GM10847 (cell line): Measurements from ENCODE around the gene G6PC2.

ENCODE experiments used
- POLR2A ChIP-seq: IDR thresholded peaks from 2 replicates; pipeline ENCODE4 v1.6.1; 2011; ENCODE audit not compliant: insufficient read length; ENCODE audit errors: extremely low read depth

The G6PC2 gene

GRCh38 chr2:168930242-168930641 lies 29.2 kb downstream of the G6PC2 start:
- no peak for TF ChIP-seq POLR2A

- TF ChIP-seq POLR2A, result no peak
Observed at GRCh38 chr2:168934826-168935225, 33.7 kb downstream of the G6PC2 start.

- TF ChIP-seq POLR2A, result no peak
Observed at GRCh38 chr2:168935810-168936581, 34.9 kb downstream of the G6PC2 start.

GRCh38 chr2:168939061-168939460 lies 38.0 kb downstream of the G6PC2 start:
- TF ChIP-seq POLR2A, result no peak

- no peak for TF ChIP-seq POLR2A
Observed at GRCh38 chr2:168939918-168940317, 38.8 kb downstream of the G6PC2 start.

- TF ChIP-seq POLR2A, result no peak
Observed at GRCh38 chr2:168941297-168941696, 40.2 kb downstream of the G6PC2 start.

GRCh38 chr2:168944065-168944464 lies 43.0 kb downstream of the G6PC2 start:
- no peak for TF ChIP-seq POLR2A

GRCh38 chr2:168945508-168945907 lies 44.4 kb downstream of the G6PC2 start:
- TF ChIP-seq POLR2A, result no peak

- TF ChIP-seq POLR2A, result no peak
Observed at GRCh38 chr2:168948621-168949212, 47.6 kb downstream of the G6PC2 start.

GRCh38 chr2:168949324-168949723 lies 48.2 kb downstream of the G6PC2 start:
- TF ChIP-seq POLR2A, result no peak

GRCh38 chr2:168951871-168952270 lies 50.8 kb downstream of the G6PC2 start:
- TF ChIP-seq POLR2A, result no peak

GRCh38 chr2:168952424-168952823 lies 51.3 kb downstream of the G6PC2 start:
- TF ChIP-seq POLR2A, result no peak

GRCh38 chr2:168954256-168954655 lies 53.2 kb downstream of the G6PC2 start:
- TF ChIP-seq POLR2A, result no peak

GRCh38 chr2:168955321-168955720 lies 54.2 kb downstream of the G6PC2 start:
- no peak for TF ChIP-seq POLR2A

- no peak for TF ChIP-seq POLR2A
Observed at GRCh38 chr2:168956392-168956791, 55.3 kb downstream of the G6PC2 start.
